ENCODE measurements around the gene PRKN.

DNA sequence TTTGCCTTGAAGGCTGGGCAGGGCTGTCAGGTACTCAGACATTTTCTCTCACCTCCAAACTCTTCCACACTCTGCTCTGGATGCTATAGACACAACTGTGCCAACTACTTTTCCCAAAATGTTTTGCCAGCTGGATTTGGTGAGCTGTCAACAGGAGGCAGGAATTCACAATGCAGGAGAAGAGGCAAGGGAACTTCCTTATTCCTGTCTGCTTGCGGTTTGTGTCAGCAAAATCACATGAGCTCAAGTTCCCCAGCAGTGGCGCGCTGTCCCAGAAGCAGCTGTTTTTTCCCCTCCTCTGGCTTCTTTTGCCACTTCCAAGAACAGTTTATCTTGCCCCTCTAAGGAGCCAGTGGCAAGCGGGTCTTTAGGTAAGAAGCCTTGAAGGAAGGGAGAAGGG lies 608.2 kb downstream of the PRKN start:
- TF ChIP-seq EZH2phosphoT487 (IDR thresholded peaks at IDR 0.05; ENCODE audit: insufficient read depth, low read depth) = no peak
- no peak for TF ChIP-seq EZH2 (IDR thresholded peaks at IDR 0.05; ENCODE audit: insufficient read depth, poor library complexity, severe bottlenecking)
